DND-41 (cell line): Measurements from ENCODE around the gene VPS8.

ENCODE experiments used
- ATAC-seq: fragments of 200-7000 bp; cut with Tn5 transposase; 3 replicates; pipeline ENCODE4 v1.9.1; 2021; ENCODE audit warnings: low read depth; ENCODE audit not compliant: insufficient read depth
- DNase-seq: peaks from one replicate; pipeline ENCODE4 v3.0.0-alpha.2; 2020
- H2AFZ ChIP-seq: 2 replicates; pipeline ENCODE4 v1.6.0; 2012; ENCODE audit warnings: low read depth, low read length
- H3K27ac ChIP-seq: 2 replicates; pipeline ENCODE4 v1.5.1; 2012; ENCODE audit warnings: low read length, inconsistent platforms
- H3K27me3 ChIP-seq: fragments of 200-600 bp; sonication (generic); 2 replicates; pipeline ENCODE4 v1.6.0; 2012; ENCODE audit warnings: low read length, mild to moderate bottlenecking, inconsistent platforms; ENCODE audit not compliant: insufficient read depth, poor library complexity
- H3K36me3 ChIP-seq: 2 replicates; pipeline ENCODE4 v1.5.1; 2012; ENCODE audit warnings: low read length, inconsistent platforms; ENCODE audit not compliant: insufficient read depth
- H3K4me1 ChIP-seq: 2 replicates; pipeline ENCODE4 v1.5.1; 2012; ENCODE audit warnings: mild to moderate bottlenecking, low read length; ENCODE audit not compliant: insufficient read depth
- H3K4me2 ChIP-seq: 2 replicates; pipeline ENCODE4 v1.6.0; 2012; ENCODE audit warnings: mild to moderate bottlenecking, moderate library complexity, low read length, inconsistent platforms; ENCODE audit not compliant: insufficient read depth
- H3K4me3 ChIP-seq, 2 experiments: fragments of 200-600 bp in 1 of 2; shearing (Covaris generic) in 1 of 2; 2 replicates each; pipeline ENCODE4 v1.5.1; 2012 to 2016; ENCODE audit warnings: inconsistent platforms in 2 of 2, low read length in 2 of 2, mild to moderate bottlenecking in 2 of 2, low read depth in 1 of 2, moderate library complexity in 1 of 2
- H3K79me2 ChIP-seq: 2 replicates; pipeline ENCODE4 v1.6.0; 2012; ENCODE audit warnings: low read length, inconsistent platforms; ENCODE audit not compliant: insufficient read depth
- H3K9ac ChIP-seq: 2 replicates; pipeline ENCODE4 v1.6.0; 2012; ENCODE audit warnings: low read depth, mild to moderate bottlenecking, inconsistent platforms, low read length, moderate library complexity
- H3K9me3 ChIP-seq: 2 replicates; pipeline ENCODE4 v1.5.1; 2012; ENCODE audit warnings: low read length, moderate library complexity, mild to moderate bottlenecking, inconsistent platforms; ENCODE audit not compliant: insufficient read depth, severe bottlenecking
- H4K20me1 ChIP-seq: 2 replicates; pipeline ENCODE4 v1.6.0; 2012; ENCODE audit warnings: low read length; ENCODE audit not compliant: insufficient read depth
- EZH2 ChIP-seq: IDR thresholded peaks from 3 replicates; pipeline ENCODE4 v1.6.1; 2012; ENCODE audit warnings: borderline replicate concordance, low read depth, mild to moderate bottlenecking, moderate library complexity, low read length, inconsistent platforms; ENCODE audit not compliant: severe bottlenecking
- TF ChIP-seq, protein P1 (sequence below): IDR thresholded peaks from 2 replicates; pipeline ENCODE4 v1.5.1; 2012; ENCODE audit warnings: borderline replicate concordance, low read length, moderate library complexity, mild to moderate bottlenecking; ENCODE audit not compliant: poor library complexity, severe bottlenecking; ENCODE audit errors: extremely low read depth

The VPS8 gene

DNA sequence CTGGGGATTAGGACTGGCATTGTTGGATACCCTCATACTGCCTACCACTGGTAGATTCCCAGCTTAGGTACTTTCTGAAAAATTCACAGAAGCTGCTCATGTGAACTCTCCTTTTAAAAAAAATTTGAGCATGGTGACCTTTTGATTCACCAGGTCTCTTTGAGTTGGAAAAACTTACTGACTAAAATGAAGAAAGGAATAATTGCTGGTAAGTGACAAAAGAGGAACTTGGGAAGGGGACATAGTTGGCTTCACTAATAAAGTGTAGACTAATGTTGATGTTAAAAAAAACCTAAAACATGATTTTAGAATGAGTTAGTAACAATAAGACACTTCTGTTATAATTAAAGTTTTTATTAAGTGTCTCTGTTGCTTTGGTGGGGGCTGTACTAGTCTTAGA lies 8.6 kb downstream of the VPS8 start:
- H3K36me3 ChIP-seq: no peaks in the 10 kb centered on the region
- H3K9me3 ChIP-seq: no peaks in the 10 kb centered on the region
- DNase-seq (no peak), ATAC-seq (no peak)
- H3K4me1 ChIP-seq: no peaks in the 10 kb centered on the region
- no peak overlapping the region for H3K27ac ChIP-seq
- no peaks in the 10 kb centered on the region for H4K20me1 ChIP-seq
- no peaks in the 10 kb centered on the region for H3K79me2 ChIP-seq
- TF ChIP-seq, protein P1, sequence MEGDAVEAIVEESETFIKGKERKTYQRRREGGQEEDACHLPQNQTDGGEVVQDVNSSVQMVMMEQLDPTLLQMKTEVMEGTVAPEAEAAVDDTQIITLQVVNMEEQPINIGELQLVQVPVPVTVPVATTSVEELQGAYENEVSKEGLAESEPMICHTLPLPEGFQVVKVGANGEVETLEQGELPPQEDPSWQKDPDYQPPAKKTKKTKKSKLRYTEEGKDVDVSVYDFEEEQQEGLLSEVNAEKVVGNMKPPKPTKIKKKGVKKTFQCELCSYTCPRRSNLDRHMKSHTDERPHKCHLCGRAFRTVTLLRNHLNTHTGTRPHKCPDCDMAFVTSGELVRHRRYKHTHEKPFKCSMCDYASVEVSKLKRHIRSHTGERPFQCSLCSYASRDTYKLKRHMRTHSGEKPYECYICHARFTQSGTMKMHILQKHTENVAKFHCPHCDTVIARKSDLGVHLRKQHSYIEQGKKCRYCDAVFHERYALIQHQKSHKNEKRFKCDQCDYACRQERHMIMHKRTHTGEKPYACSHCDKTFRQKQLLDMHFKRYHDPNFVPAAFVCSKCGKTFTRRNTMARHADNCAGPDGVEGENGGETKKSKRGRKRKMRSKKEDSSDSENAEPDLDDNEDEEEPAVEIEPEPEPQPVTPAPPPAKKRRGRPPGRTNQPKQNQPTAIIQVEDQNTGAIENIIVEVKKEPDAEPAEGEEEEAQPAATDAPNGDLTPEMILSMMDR: no peak
- TF ChIP-seq EZH2: no peak
- H3K4me2 ChIP-seq: no peak overlapping the region
- no peaks in the 10 kb centered on the region for H3K27me3 ChIP-seq
- no peak overlapping the region for H2AFZ ChIP-seq
- no peak overlapping the region for H3K4me3 ChIP-seq
- no peak overlapping the region for H3K9ac ChIP-seq

DNA sequence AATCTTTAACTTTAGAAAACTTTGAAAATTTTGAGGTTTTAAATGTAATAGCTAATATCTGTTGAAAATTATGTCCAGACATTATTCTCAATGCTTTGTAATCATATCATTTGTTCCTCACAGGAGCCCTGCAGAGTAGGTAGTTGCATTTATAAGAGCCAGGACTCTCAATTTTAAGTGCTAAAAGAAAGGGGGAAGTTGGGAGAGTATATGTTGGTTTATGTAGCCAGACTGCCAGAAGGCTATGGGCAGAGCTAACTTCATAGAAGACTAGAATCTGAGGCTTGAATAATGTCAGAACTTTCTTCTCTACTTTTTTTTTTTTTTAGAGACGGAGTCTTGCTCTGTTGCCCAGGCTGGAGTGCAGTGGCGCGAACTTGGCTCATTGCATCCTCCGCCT lies 9.1 kb downstream of the VPS8 start:
- TF ChIP-seq EZH2: no peak
- TF ChIP-seq, protein P1: no peak

DNA sequence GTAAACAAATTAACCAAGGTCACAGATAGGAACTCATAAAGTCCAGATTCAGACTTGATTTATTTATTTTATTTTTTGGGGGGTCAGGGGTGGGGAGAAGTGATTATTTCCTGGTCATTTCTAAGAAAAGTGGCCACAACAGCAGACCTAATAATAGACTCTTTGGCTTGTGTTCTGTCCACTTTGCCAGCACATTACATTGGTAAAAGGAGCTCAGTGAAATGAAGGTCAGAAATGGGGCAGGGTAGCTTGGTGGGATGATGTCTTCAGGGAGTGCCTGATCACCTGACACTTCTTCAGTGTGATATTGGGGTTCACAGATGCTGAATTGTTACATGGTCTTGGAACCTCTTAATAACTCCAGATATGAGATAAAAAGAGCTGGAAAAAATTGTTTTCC lies 10.1 kb downstream of the VPS8 start:
- H3K4me3 ChIP-seq: no peak overlapping the region
- no peaks in the 10 kb centered on the region for H3K79me2 ChIP-seq
- H3K4me1 ChIP-seq: no peaks in the 10 kb centered on the region
- no peaks in the 10 kb centered on the region for H3K27me3 ChIP-seq
- ATAC-seq (no peak), DNase-seq (no peak)
- H3K4me2 ChIP-seq: no peak overlapping the region
- no peaks in the 10 kb centered on the region for H3K36me3 ChIP-seq
- no peaks in the 10 kb centered on the region for H4K20me1 ChIP-seq
- no peak overlapping the region for H3K27ac ChIP-seq
- H3K9ac ChIP-seq: no peak overlapping the region
- H3K9me3 ChIP-seq: no peaks in the 10 kb centered on the region
- no peak overlapping the region for H2AFZ ChIP-seq
- no peak for TF ChIP-seq EZH2

More for the DNA sequence above, 9.1 kb downstream of the VPS8 start:
- DNase-seq (no peak), ATAC-seq (no peak)
- Histone ChIP-seq H3K9ac (no peak overlapping the region), H3K4me2 (no peak overlapping the region), H3K79me2 (no peaks in the 10 kb centered on the region), H3K4me3 (no peak overlapping the region), H3K9me3 (no peaks in the 10 kb centered on the region), H3K27ac (no peak overlapping the region), H3K4me1 (no peaks in the 10 kb centered on the region), H4K20me1 (no peaks in the 10 kb centered on the region), H3K27me3 (no peaks in the 10 kb centered on the region), H2AFZ (no peak overlapping the region), H3K36me3 (no peaks in the 10 kb centered on the region)

DNA sequence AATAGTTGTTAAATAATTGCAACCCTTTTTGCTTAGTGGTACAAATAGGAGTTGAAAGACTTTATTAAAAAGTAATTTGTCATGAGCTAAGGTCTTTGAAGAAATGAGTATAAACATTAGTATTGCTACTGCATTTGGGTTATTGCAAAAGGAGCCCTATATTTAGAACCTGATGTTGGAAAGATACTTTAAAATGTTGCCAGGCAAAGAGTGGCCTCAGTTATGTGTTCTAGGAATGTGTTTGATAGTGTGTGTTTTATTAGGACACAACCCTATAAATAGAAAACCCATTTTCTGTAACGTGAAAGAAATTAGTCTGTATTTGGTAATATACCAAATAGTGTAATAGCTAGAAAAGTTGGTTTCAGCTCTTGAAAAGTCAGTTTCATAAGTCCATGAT lies 10.7 kb downstream of the VPS8 start:
- ATAC-seq: no peak
- Histone ChIP-seq H4K20me1 (no peaks in the 10 kb centered on the region), H3K79me2 (no peaks in the 10 kb centered on the region)

More for the DNA sequence above, 10.7 kb downstream of the VPS8 start:
- TF ChIP-seq, protein P1: no peak
- TF ChIP-seq EZH2: no peak
- H3K36me3 ChIP-seq: no peaks in the 10 kb centered on the region
- no peak overlapping the region for H2AFZ ChIP-seq
- H3K9ac ChIP-seq: no peak overlapping the region
- no peak overlapping the region for H3K4me2 ChIP-seq
- H3K27me3 ChIP-seq: no peaks in the 10 kb centered on the region
- no peak overlapping the region for H3K27ac ChIP-seq
- DNase-seq: no peak
- H3K4me3 ChIP-seq: no peak overlapping the region
- no peaks in the 10 kb centered on the region for H3K4me1 ChIP-seq
- H3K9me3 ChIP-seq: no peaks in the 10 kb centered on the region
